ENCODE data around the gene SFT2D3. TPM values are rescaled to one million over a fixed set of nuclear protein-coding genes. Genes with fewer than 3 reads are reported as not detected.

Gene SFT2D3
- total RNA-seq, 2 donors from 2014 or later: 7.1 to 9.5 TPM

DNA sequence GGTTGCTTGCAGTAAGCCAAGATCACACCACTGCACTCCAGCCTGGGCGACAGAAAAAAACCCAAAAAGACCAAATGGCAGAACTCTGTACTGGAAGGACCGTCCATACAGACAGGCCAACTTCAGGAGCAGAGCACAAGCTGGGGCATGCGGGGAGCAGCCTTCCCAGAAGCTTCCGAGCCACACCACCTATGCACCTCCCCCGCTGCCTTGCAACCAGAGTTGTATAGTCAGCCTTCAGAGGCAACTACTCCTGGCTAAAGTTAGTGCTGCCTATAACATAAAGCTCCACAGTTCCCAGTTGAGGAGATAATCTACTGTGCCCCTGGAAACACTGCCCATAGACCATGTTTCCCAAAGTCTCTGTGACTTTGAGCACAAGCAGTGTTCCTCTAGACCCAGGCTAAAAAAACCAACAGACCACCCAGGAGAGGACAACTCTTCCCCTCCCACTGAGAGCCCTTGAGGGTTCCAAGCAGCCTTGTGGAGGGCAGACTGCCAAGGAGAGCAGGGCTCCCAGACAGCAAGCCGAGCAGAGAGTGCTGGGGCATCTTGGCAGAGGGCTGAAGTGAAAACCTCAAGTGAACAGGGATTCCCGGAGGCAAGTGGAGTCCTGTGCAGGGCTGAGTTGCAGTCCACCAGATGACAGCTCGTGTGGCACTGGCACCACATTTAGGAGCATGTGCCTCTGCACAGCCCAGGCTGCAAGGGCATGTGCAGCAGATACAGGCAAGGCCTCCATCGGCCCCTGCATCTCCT is 6.8 kb downstream of the SFT2D3 start:
- TF ChIP-seq, protein P1, sequence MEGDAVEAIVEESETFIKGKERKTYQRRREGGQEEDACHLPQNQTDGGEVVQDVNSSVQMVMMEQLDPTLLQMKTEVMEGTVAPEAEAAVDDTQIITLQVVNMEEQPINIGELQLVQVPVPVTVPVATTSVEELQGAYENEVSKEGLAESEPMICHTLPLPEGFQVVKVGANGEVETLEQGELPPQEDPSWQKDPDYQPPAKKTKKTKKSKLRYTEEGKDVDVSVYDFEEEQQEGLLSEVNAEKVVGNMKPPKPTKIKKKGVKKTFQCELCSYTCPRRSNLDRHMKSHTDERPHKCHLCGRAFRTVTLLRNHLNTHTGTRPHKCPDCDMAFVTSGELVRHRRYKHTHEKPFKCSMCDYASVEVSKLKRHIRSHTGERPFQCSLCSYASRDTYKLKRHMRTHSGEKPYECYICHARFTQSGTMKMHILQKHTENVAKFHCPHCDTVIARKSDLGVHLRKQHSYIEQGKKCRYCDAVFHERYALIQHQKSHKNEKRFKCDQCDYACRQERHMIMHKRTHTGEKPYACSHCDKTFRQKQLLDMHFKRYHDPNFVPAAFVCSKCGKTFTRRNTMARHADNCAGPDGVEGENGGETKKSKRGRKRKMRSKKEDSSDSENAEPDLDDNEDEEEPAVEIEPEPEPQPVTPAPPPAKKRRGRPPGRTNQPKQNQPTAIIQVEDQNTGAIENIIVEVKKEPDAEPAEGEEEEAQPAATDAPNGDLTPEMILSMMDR (IDR thresholded peaks at IDR 0.05): no peak
- H3K4me3 ChIP-seq: no peak overlapping the region
- H3K36me3 ChIP-seq: peaks cover 10% of the 10 kb centered on the region
- peaks cover 17 to 31% of the 10 kb centered on the region in 2 donors for H3K4me1 ChIP-seq (ENCODE audit: control insufficient read depth in 1 of 2, low read depth in 2 of 2)
- ATAC-seq (ENCODE audit: insufficient number of reproducible peaks, low FRiP score, low read depth) (no peak), DNase-seq (ENCODE audit: low spot score) (no peak)
- no peaks in the 10 kb centered on the region for H3K9me3 ChIP-seq
- H3K27ac ChIP-seq: no peak overlapping the region
- H3K27me3 ChIP-seq (replicated peaks; ENCODE audit: insufficient read depth): no peaks in the 10 kb centered on the region

DNA sequence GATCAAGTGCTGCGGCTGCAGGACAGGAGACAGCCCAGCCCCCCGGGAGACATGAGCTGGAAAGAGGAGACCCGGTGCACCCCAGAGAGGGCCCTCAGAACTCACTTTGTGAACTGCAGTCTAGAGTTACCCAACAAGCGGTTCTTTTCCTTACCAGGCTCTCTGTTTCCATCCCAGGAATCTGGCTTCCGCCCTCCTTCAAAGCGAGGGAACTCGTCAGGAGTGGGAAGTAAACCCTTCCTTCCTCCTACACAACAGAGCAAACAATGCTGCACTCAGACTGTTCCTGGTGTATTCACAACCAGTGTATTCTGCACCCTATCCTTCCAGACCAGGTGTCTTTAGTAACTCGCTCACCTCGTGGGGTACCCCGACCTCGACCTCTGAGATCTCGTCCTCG is 8.0 kb downstream of the SFT2D3 start:
- DNase-seq (ENCODE audit: low spot score) (no peak), ATAC-seq (ENCODE audit: insufficient number of reproducible peaks, low FRiP score, low read depth) (no peak)
- Histone ChIP-seq H3K27me3 (replicated peaks; ENCODE audit: insufficient read depth) (no peaks in the 10 kb centered on the region), H3K36me3 (peaks cover 10% of the 10 kb centered on the region), H3K9me3 (no peaks in the 10 kb centered on the region), H3K4me3 (no peak overlapping the region), H3K4me1 (ENCODE audit: control insufficient read depth in 1 of 2, low read depth in 2 of 2) (peaks cover 7 to 19% of the 10 kb centered on the region in 2 donors), H3K27ac (no peak overlapping the region)
- TF ChIP-seq, protein P1 (IDR thresholded peaks at IDR 0.05): no peak

DNA sequence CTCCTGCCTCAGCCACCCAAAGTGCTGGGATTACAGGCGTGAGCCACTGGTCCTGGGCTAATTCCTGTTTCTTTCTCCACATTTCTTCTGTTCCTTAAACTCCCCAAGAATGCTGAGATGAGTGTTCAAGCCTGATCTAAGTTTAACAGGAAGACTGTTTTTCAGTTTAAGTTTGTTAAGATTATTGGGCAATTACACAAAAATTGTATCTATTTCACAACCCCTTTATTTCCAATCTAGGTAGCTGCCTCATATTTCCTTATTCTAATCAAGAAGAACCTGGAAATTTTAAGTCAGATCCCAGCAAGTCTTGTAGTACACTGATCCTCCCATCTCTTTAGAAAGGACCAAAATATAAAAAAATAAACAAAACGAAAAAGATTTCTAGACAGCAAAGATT is 11.7 kb downstream of the SFT2D3 start:
- TF ChIP-seq, protein P1 (IDR thresholded peaks at IDR 0.05): no peak
- Histone ChIP-seq H3K27ac (no peak overlapping the region), H3K9me3 (no peaks in the 10 kb centered on the region), H3K27me3 (replicated peaks; ENCODE audit: insufficient read depth) (no peaks in the 10 kb centered on the region), H3K4me1 (ENCODE audit: control insufficient read depth in 1 of 2, low read depth in 2 of 2) (no peaks in the 10 kb centered on the region), H3K36me3 (peaks cover 18% of the 10 kb centered on the region), H3K4me3 (no peak overlapping the region)
- DNase-seq (ENCODE audit: low spot score): no peak
- ATAC-seq (ENCODE audit: insufficient number of reproducible peaks, low FRiP score, low read depth): no peak

DNA sequence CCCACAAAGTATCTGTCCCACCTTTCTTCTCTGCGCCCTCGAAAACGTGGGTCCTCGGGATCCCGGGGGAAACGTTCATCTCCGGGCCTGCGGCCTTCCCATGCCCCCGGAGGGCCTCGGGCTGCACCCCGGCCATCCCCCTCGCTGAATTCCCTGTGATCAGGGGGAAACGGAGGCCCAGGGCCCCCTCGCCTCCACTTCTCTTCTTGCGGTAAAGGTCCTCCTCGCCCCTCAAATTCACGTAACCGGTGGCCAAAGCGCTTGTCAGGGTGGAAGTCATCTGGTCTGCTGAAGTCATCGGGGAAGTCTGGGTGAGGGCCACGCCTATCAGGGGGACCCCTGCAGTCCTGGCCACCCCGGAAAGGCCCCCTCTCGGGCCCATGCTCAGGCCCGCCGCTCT is 12.3 kb downstream of the SFT2D3 start:
- Histone ChIP-seq H3K9me3 (no peaks in the 10 kb centered on the region), H3K4me1 (ENCODE audit: control insufficient read depth in 1 of 2, low read depth in 2 of 2) (no peaks in the 10 kb centered on the region), H3K27ac (no peak overlapping the region), H3K4me3 (no peak overlapping the region), H3K36me3 (peaks cover 19% of the 10 kb centered on the region), H3K27me3 (replicated peaks; ENCODE audit: insufficient read depth) (no peaks in the 10 kb centered on the region)
- ATAC-seq (ENCODE audit: insufficient number of reproducible peaks, low FRiP score, low read depth): no peak
- DNase-seq (ENCODE audit: low spot score): no peak
- TF ChIP-seq, protein P1 (IDR thresholded peaks at IDR 0.05): no peak

DNA sequence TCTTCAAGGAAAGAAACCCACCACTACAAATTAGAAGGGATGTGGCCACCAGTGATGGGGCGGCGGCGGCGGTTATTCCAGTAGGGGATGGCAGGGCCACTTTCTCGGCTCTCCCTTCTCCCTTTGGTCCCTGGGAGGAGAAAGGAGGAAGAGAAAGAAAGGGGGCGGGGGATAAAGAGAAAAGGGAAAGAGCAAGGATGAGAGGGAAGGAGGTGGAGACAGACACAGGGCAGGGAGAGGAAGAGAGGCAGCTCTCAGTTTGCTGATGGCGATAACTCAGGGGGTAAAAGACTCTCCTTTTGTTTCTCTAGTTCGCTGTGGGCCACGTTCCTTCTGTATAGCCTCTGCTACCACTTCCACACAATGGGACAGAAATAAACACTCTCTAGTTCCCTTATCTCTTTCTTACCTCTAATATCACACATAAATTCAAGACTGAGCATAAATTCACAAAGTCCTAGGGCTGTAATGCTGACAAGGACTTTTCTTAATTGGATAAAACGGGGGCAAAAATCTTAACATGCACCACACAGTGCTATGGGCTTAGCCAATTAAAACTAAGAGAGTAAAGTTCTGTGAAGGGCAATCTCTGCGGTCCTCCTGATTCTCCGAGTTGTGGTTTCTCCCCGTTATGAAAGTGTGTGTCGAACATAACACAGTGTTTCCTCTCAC is 14.6 kb downstream of the SFT2D3 start:
- Histone ChIP-seq H3K9me3 (no peaks in the 10 kb centered on the region), H3K4me3 (no peak overlapping the region), H3K36me3 (peaks cover 34% of the 10 kb centered on the region), H3K4me1 (ENCODE audit: control insufficient read depth in 1 of 2, low read depth in 2 of 2) (no peaks in the 10 kb centered on the region), H3K27ac (no peak overlapping the region), H3K27me3 (replicated peaks; ENCODE audit: insufficient read depth) (no peaks in the 10 kb centered on the region)
- DNase-seq (ENCODE audit: low spot score) (no peak), ATAC-seq (ENCODE audit: insufficient number of reproducible peaks, low FRiP score, low read depth) (no peak)
- TF ChIP-seq, protein P1 (IDR thresholded peaks at IDR 0.05): no peak

Data from thoracic aorta (tissue), 2 donors.